Dermis microvascular lymphatic vessel endothelial cell (primary cell): ENCODE results near the gene CHST11. TPM values are rescaled to one million over a fixed set of nuclear protein-coding genes. Genes with fewer than 3 reads are reported as not detected.

ENCODE experiments used
- DNase-seq, 2 donors: peaks; one replicate each; pipeline versions ENCODE4 v3.0.0 to v3.0.0-alpha.2; 2010; ENCODE audit warnings: low read depth in 2 of 2
- total RNA-seq: library from RNA; depleted of rRNA; stranded (reverse); fragments of >200 nt; gene quantifications from 2 replicates; pipeline ENCODE4 v1.2.1, GENCODE V29; 2014

The CHST11 gene
- total RNA-seq = 2.1 and 2.7 TPM in 2 replicates

- DNase-seq = peak; percentile 76 to 92
Measured at GRCh38 chr12:104456417-104456949, at the start of gene CHST11. TSS of gene CHST11 (plus strand) at chr12:104456948.

- DNase-seq = no peak
Measured at GRCh38 chr12:104407438-104407837, 49.3 kb upstream of the CHST11 start.

GRCh38 chr12:104407922-104408321 is 48.8 kb upstream of the CHST11 start:
- peak in 1 of 2 donors; percentile 2 for DNase-seq

- DNase-seq = no peak
Measured at GRCh38 chr12:104410326-104410725, 46.4 kb upstream of the CHST11 start.

GRCh38 chr12:104410786-104411185 is 46.0 kb upstream of the CHST11 start:
- DNase-seq = no peak

- no peak for DNase-seq
Measured at GRCh38 chr12:104411826-104412641, 44.7 kb upstream of the CHST11 start.

GRCh38 chr12:104412681-104413080 is 44.1 kb upstream of the CHST11 start:
- no peak for DNase-seq

GRCh38 chr12:104413330-104413729 is 43.4 kb upstream of the CHST11 start:
- no peak for DNase-seq

- DNase-seq = no peak
Measured at GRCh38 chr12:104414581-104415341, 42.0 kb upstream of the CHST11 start.

GRCh38 chr12:104415342-104415980 is 41.3 kb upstream of the CHST11 start:
- DNase-seq = no peak

GRCh38 chr12:104416136-104416535 is 40.6 kb upstream of the CHST11 start:
- no peak for DNase-seq

GRCh38 chr12:104416585-104416984 is 40.2 kb upstream of the CHST11 start:
- no peak for DNase-seq

- DNase-seq = no peak
Measured at GRCh38 chr12:104419717-104420116, 37.0 kb upstream of the CHST11 start.

GRCh38 chr12:104420868-104421267 is 35.9 kb upstream of the CHST11 start:
- DNase-seq = peak; percentile 79 to 82

GRCh38 chr12:104421343-104421742 is 35.4 kb upstream of the CHST11 start:
- DNase-seq = no peak

GRCh38 chr12:104422441-104422840 is 34.3 kb upstream of the CHST11 start:
- DNase-seq = no peak

GRCh38 chr12:104423273-104423672 is 33.5 kb upstream of the CHST11 start:
- no peak for DNase-seq

GRCh38 chr12:104423809-104424208 is 32.9 kb upstream of the CHST11 start:
- no peak for DNase-seq

GRCh38 chr12:104424955-104425354 is 31.8 kb upstream of the CHST11 start:
- no peak for DNase-seq

- DNase-seq = no peak
Measured at GRCh38 chr12:104425614-104426013, 31.1 kb upstream of the CHST11 start.

GRCh38 chr12:104426926-104427546 is 29.7 kb upstream of the CHST11 start:
- no peak for DNase-seq

GRCh38 chr12:104427547-104427938 is 29.2 kb upstream of the CHST11 start:
- DNase-seq = no peak
